Uterus (tissue), 4 donors: ENCODE measurements around the gene SLC38A8. TPM values are rescaled to one million over a fixed set of nuclear protein-coding genes. Genes with fewer than 3 reads are reported as not detected.

ENCODE experiments used
- DNase-seq, 2 donors: peaks; one replicate each; pipeline ENCODE4 v3.0.0-alpha.2; 2019 to 2020
- H3K27ac ChIP-seq, 2 donors: fragments of 200-600 bp; sonication (generic); 1 replicate in 1 of 2; 2 replicates in 1 of 2; pipeline ENCODE4 v1.5.1; 2016 to 2018
- H3K27me3 ChIP-seq, 2 donors: fragments of 200-600 bp; sonication (generic); one replicate each; pipeline ENCODE4 v1.5.1; 2018 to 2019; ENCODE audit warnings: control low read depth in 1 of 2
- H3K36me3 ChIP-seq, 2 donors: fragments of 200-600 bp; sonication (generic); one replicate each; pipeline ENCODE4 v1.5.1; 2019; ENCODE audit warnings: control low read depth in 1 of 2
- H3K4me1 ChIP-seq, 2 donors: fragments of 200-600 bp; sonication (generic); one replicate each; pipeline ENCODE4 v1.5.1; 2018 to 2019; ENCODE audit warnings: control low read depth in 1 of 2
- H3K4me3 ChIP-seq, 2 donors: fragments of 200-600 bp; sonication (generic); 1 replicate in 1 of 2; 2 replicates in 1 of 2; pipeline ENCODE4 v1.5.1; 2018 to 2019; ENCODE audit warnings: mild to moderate bottlenecking in 1 of 2
- H3K9me3 ChIP-seq, 2 donors: fragments of 200-600 bp; sonication (generic); one replicate each; pipeline ENCODE4 v1.5.1; 2019; ENCODE audit warnings: control low read depth in 1 of 2
- CTCF ChIP-seq, 4 experiments: fragments of 200-600 bp in 2 of 4; fragments of 450-650 bp in 2 of 4; sonication (generic) in 2 of 4; IDR thresholded peaks; one replicate each; pipeline ENCODE4 v1.5.1; 2016 to 2019; ENCODE audit warnings: antibody characterized with exemption in 4 of 4, mild to moderate bottlenecking in 2 of 4, moderate library complexity in 1 of 4
- POLR2A ChIP-seq, 2 donors: fragments of 450-650 bp; IDR thresholded peaks; one replicate each; pipeline ENCODE4 v1.6.1; 2016; ENCODE audit warnings: antibody characterized with exemption in 2 of 2, mild to moderate bottlenecking in 1 of 2, moderate library complexity in 1 of 2
- intact Hi-C: fragments of 100-400 bp; cut with DNase I; formaldehyde crosslinking; loops from one replicate; pipeline ENCODE4 v1.15.1; 2023; ENCODE audit warnings: low total_unique reads
- total RNA-seq, 4 donors: library from RNA; depleted of rRNA in 3 of 4; stranded (reverse); fragments of >200 nt in 3 of 4; gene quantifications; one replicate each; pipeline versions ENCODE4 v1.1.0 to v1.2.4, GENCODE V29; 2014 to 2023
- donor health status: DM: yes; HTN: yes; CAD: no.

The SLC38A8 gene
- total RNA-seq, 4 donors from 2014 or later, result 1.3 TPM; not detected in 3

- intact Hi-C loops, result no loop called here
- no peaks in the 10 kb centered on the region for H3K9me3 ChIP-seq
- no peak overlapping the region for H3K27ac ChIP-seq
- no peaks in the 10 kb centered on the region for H3K36me3 ChIP-seq
- no peak overlapping the region for H3K4me3 ChIP-seq
- no peaks in the 10 kb centered on the region for H3K4me1 ChIP-seq
- no peak for DNase-seq
- TF ChIP-seq CTCF (IDR thresholded peaks at IDR 0.05) (no peak), POLR2A (IDR thresholded peaks at IDR 0.05) (no peak)
- no peaks in the 10 kb centered on the region for H3K27me3 ChIP-seq
These were observed 59.1 kb downstream of the SLC38A8 start for GRCh38 chr16:83983491-83983890.

GRCh38 chr16:83981799-83982198 is 60.8 kb downstream of the SLC38A8 start:
- no peak for TF ChIP-seq CTCF (IDR thresholded peaks at IDR 0.05)
- no peak for TF ChIP-seq POLR2A (IDR thresholded peaks at IDR 0.05)
- no peak overlapping the region for H3K27ac ChIP-seq
- no peaks in the 10 kb centered on the region for H3K9me3 ChIP-seq
- H3K4me1 ChIP-seq, result no peaks in the 10 kb centered on the region
- DNase-seq, result no peak
- H3K4me3 ChIP-seq, result no peak overlapping the region
- H3K27me3 ChIP-seq, result no peaks in the 10 kb centered on the region
- H3K36me3 ChIP-seq, result no peaks in the 10 kb centered on the region
- intact Hi-C loops, result no loop called here

GRCh38 chr16:83980794-83981193 is 61.8 kb downstream of the SLC38A8 start:
- Histone ChIP-seq H3K27me3 (no peaks in the 10 kb centered on the region), H3K4me3 (no peak overlapping the region), H3K9me3 (no peaks in the 10 kb centered on the region), H3K4me1 (no peaks in the 10 kb centered on the region), H3K36me3 (no peaks in the 10 kb centered on the region), H3K27ac (no peak overlapping the region)
- intact Hi-C loops, result no loop called here
- no peak for TF ChIP-seq CTCF (IDR thresholded peaks at IDR 0.05)
- TF ChIP-seq POLR2A (IDR thresholded peaks at IDR 0.05), result no peak
- no peak for DNase-seq

GRCh38 chr16:83979441-83979840 is 63.2 kb downstream of the SLC38A8 start:
- TF ChIP-seq CTCF (IDR thresholded peaks at IDR 0.05) (no peak), POLR2A (IDR thresholded peaks at IDR 0.05) (no peak)
- no peaks in the 10 kb centered on the region for H3K36me3 ChIP-seq
- H3K9me3 ChIP-seq, result no peaks in the 10 kb centered on the region

GRCh38 chr16:83978401-83978904 is 64.1 kb downstream of the SLC38A8 start:
- no peak for TF ChIP-seq POLR2A (IDR thresholded peaks at IDR 0.05)
- no peak for TF ChIP-seq CTCF (IDR thresholded peaks at IDR 0.05)
- intact Hi-C loops, result no loop called here
- Histone ChIP-seq H3K9me3 (no peaks in the 10 kb centered on the region), H3K4me3 (no peak overlapping the region), H3K4me1 (no peaks in the 10 kb centered on the region), H3K27me3 (no peaks in the 10 kb centered on the region), H3K36me3 (no peaks in the 10 kb centered on the region), H3K27ac (no peak overlapping the region)
- no peak for DNase-seq

More at GRCh38 chr16:83979441-83979840, 63.2 kb downstream of the SLC38A8 start:
- Histone ChIP-seq H3K4me3 (no peak overlapping the region), H3K27me3 (no peaks in the 10 kb centered on the region), H3K4me1 (no peaks in the 10 kb centered on the region), H3K27ac (no peak overlapping the region)
- intact Hi-C loops, result no loop called here
- no peak for DNase-seq
